Mesenchymal stem cell (in vitro differentiated cells and primary cell): ENCODE results near the gene C4orf50.

ENCODE experiments used
- DNase-seq: peaks from one replicate; pipeline ENCODE4 v3.0.0-alpha.2; 2013
- H2AFZ ChIP-seq: one replicate; pipeline ENCODE4 v1.6.1; 2013; ENCODE audit warnings: low read depth, mild to moderate bottlenecking, control low read depth, inconsistent platforms, low read length, moderate library complexity
- H2AK5ac ChIP-seq: 2 replicates; pipeline ENCODE4 v1.6.1; 2013; ENCODE audit warnings: low read length, moderate library complexity, mild to moderate bottlenecking, inconsistent platforms; ENCODE audit not compliant: severe bottlenecking
- H2BK120ac ChIP-seq: one replicate; pipeline ENCODE4 v1.6.1; 2013; ENCODE audit warnings: low read depth, mild to moderate bottlenecking, inconsistent platforms, low read length, moderate library complexity
- H2BK12ac ChIP-seq, 2 experiments: one replicate each; pipeline ENCODE4 v1.6.1; 2013; ENCODE audit warnings: inconsistent platforms in 2 of 2, low read length in 2 of 2, mild to moderate bottlenecking in 2 of 2, moderate library complexity in 2 of 2, control low read depth in 1 of 2
- H2BK15ac ChIP-seq: one replicate; pipeline ENCODE4 v1.6.1; 2013; ENCODE audit warnings: mild to moderate bottlenecking, low read depth, inconsistent platforms; ENCODE audit not compliant: poor library complexity, severe bottlenecking
- H2BK5ac ChIP-seq: 2 replicates; pipeline ENCODE4 v1.6.1; 2013; ENCODE audit warnings: low read depth, mild to moderate bottlenecking, low read length, control low read depth, inconsistent platforms; ENCODE audit not compliant: poor library complexity, severe bottlenecking
- H3K14ac ChIP-seq, 2 experiments: one replicate each; pipeline ENCODE4 v1.6.1; 2013; ENCODE audit warnings: inconsistent platforms in 2 of 2, low read length in 2 of 2, control low read depth in 1 of 2, mild to moderate bottlenecking in 1 of 2, moderate library complexity in 1 of 2
- H3K18ac ChIP-seq, 2 experiments: one replicate each; pipeline ENCODE4 v1.6.1; 2013; ENCODE audit warnings: inconsistent platforms in 2 of 2, low read length in 2 of 2, control low read depth in 1 of 2, low read depth in 1 of 2, mild to moderate bottlenecking in 1 of 2
- H3K23ac ChIP-seq, 2 experiments: one replicate each; pipeline ENCODE4 v1.6.1; 2013; ENCODE audit warnings: inconsistent platforms in 2 of 2, low read length in 2 of 2, mild to moderate bottlenecking in 2 of 2, moderate library complexity in 2 of 2, control low read depth in 1 of 2
- H3K27ac ChIP-seq: 2 replicates; pipeline ENCODE4 v1.5.1; 2013; ENCODE audit warnings: mild to moderate bottlenecking, moderate library complexity, low read length, control low read depth, inconsistent platforms; ENCODE audit not compliant: poor library complexity, severe bottlenecking
- H3K27me3 ChIP-seq, 2 experiments: 2 replicates each; pipeline versions ENCODE4 v1.6.1 to v1.7.0; 2013; ENCODE audit warnings: low read length in 2 of 2, mild to moderate bottlenecking in 2 of 2, moderate library complexity in 2 of 2, control low read depth in 1 of 2, inconsistent platforms in 1 of 2; ENCODE audit not compliant: control insufficient read depth in 1 of 2, insufficient read depth in 1 of 2
- H3K36me3 ChIP-seq, 2 experiments: 2 replicates each; pipeline versions ENCODE4 v1.6.1 to v1.7.0; 2013; ENCODE audit warnings: low read length in 2 of 2, control low read depth in 1 of 2, inconsistent platforms in 1 of 2, low read depth in 1 of 2, mild to moderate bottlenecking in 1 of 2; ENCODE audit not compliant: insufficient read depth in 2 of 2, control insufficient read depth in 1 of 2
- H3K4ac ChIP-seq, 2 experiments: one replicate each; pipeline ENCODE4 v1.6.1; 2013; ENCODE audit warnings: inconsistent platforms in 2 of 2, low read length in 2 of 2, mild to moderate bottlenecking in 2 of 2, moderate library complexity in 2 of 2, control low read depth in 1 of 2, low read depth in 1 of 2
- H3K4me1 ChIP-seq: 2 replicates; pipeline ENCODE4 v1.6.1; 2013; ENCODE audit warnings: low read depth, low read length, control low read depth; ENCODE audit not compliant: control insufficient read depth, insufficient read depth
- H3K4me2 ChIP-seq: 2 replicates; pipeline ENCODE4 v1.6.1; 2013; ENCODE audit warnings: low read length, mild to moderate bottlenecking, inconsistent platforms; ENCODE audit not compliant: poor library complexity, severe bottlenecking
- H3K4me3 ChIP-seq, 2 experiments: 2 replicates each; pipeline versions ENCODE4 v1.5.1 to v1.7.0; 2013; ENCODE audit warnings: low read length in 2 of 2, mild to moderate bottlenecking in 2 of 2, control low read depth in 1 of 2, low read depth in 1 of 2; ENCODE audit not compliant: insufficient read depth in 1 of 2
- H3K79me1 ChIP-seq: replicated peaks from 2 replicates; pipeline ENCODE4 v1.6.1; 2013; ENCODE audit warnings: mild to moderate bottlenecking, control low read depth, low read length, inconsistent platforms; ENCODE audit not compliant: poor library complexity, severe bottlenecking
- H3K9ac ChIP-seq: 2 replicates; pipeline ENCODE4 v1.7.0; 2013; ENCODE audit warnings: mild to moderate bottlenecking, low read length, moderate library complexity
- H3K9me3 ChIP-seq: 2 replicates; pipeline ENCODE4 v1.7.0; 2013; ENCODE audit warnings: mild to moderate bottlenecking, low read length; ENCODE audit not compliant: control insufficient read depth
- H4K8ac ChIP-seq: one replicate; pipeline ENCODE4 v1.6.1; 2013; ENCODE audit warnings: inconsistent platforms, mild to moderate bottlenecking, low read length, moderate library complexity
- H4K91ac ChIP-seq: one replicate; pipeline ENCODE4 v1.6.1; 2013; ENCODE audit warnings: mild to moderate bottlenecking, low read length, inconsistent platforms
- WGBS: methylation state at CpG from one replicate; pipeline ENCODE4 v1.1.7; 2013; ENCODE audit warnings: mixed read lengths; 5-methylcytosine and 5-hydroxymethylcytosine counted together

The C4orf50 gene

DNA sequence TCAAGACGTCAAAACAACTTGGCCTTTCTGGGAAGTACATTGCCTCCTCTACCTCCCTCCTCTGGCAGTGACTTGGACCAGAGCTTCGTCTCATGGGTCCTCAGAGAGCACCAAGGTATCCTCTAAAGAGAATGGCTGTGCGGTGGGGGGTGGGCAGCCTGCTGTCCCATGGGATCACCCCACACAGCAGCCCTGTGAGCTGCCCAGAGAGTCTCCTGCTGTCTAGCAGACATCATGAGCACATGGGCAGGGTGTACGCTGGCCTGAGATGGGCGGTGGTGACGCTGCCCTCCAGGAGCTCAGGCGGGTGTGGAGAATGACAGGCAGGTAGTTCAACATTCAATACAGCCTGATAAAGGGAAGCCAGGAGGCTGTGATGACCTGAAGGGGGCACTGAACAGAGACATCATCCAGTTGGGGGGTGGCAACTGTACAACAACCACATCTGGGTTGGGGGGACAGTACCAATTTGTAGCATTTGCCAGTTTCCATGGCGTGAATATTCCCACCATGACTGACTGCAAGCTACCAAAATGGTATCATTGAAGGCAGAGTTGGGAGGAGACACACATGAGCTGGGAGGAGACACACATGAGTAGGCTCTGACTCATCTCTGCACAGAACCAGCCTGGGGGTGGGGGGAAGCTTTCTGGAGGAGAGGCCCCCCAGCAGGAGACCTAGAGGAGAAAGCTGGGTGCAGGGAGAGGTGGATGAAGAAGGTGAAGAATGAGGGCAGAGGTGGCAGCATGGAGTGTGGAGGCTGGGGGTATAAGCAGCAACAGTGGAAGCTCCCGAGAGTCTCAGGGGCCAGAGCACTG, 35.9 kb downstream of the C4orf50 start:
- H3K4me3 ChIP-seq: no peak overlapping the region
- no peak overlapping the region for H3K27ac ChIP-seq
- H3K18ac ChIP-seq: no peak overlapping the region
- no peak overlapping the region for H4K91ac ChIP-seq
- H3K36me3 ChIP-seq: no peaks in the 10 kb centered on the region
- no peak overlapping the region for H3K4ac ChIP-seq
- no peak overlapping the region for H3K4me2 ChIP-seq
- no peak overlapping the region for H2BK15ac ChIP-seq
- no peak overlapping the region for H2BK12ac ChIP-seq
- H3K14ac ChIP-seq: no peak overlapping the region
- H2AFZ ChIP-seq: no peak overlapping the region
- no peak overlapping the region for H2BK120ac ChIP-seq
- H2AK5ac ChIP-seq: no peak overlapping the region
- H3K27me3 ChIP-seq: peaks cover 0 to 29% of the 10 kb centered on the region in 2 experiments
- H3K23ac ChIP-seq: no peak overlapping the region
- H4K8ac ChIP-seq: no peak overlapping the region
- H3K4me1 ChIP-seq: no peaks in the 10 kb centered on the region
- H3K9ac ChIP-seq: no peak overlapping the region
- no peaks in the 10 kb centered on the region for H3K79me1 ChIP-seq
- no peak overlapping the region for H2BK5ac ChIP-seq
- WGBS: 80% methylated on average over 9 of the region's 9 CpGs
- H3K9me3 ChIP-seq: peaks cover 12% of the 10 kb centered on the region
- DNase-seq: no peak

DNA sequence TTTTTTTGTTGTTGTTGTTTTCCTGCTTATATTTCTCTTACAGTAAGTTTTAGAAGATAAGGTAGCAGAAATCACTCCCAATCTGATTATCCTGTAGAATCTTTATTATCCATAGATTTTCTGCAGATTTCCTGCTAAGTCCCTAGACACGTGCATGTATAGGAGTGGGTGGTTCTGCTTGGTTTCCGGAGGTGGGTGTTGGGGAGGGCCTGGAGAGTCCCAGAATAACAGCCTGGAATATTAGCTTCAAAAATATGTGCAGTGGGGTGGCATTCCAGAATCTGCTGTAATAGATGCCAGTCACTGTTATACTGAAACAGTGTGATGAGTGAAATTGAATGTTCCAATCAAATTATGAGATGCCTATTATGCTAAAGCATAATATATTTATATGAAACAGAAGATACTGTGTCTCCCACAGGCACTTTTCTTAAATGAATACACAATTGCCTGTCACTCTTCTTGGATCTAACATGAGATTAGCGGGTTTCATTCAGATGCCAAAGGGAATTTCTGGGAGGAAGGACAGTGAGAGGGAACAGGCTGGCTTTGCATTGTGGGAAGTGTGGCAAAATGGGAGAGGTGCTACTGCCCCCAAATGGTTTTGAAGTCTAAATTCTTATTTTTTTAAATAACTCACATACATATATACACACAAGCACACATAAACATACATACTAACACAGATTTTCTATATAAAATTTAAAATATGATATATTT, 37.6 kb downstream of the C4orf50 start:
- WGBS: 71% methylated on average over 3 of the region's 3 CpGs
- H3K4ac ChIP-seq: no peak overlapping the region
- H3K79me1 ChIP-seq: no peaks in the 10 kb centered on the region
- H3K27ac ChIP-seq: no peak overlapping the region
- no peak overlapping the region for H2BK12ac ChIP-seq
- H3K4me3 ChIP-seq: no peak overlapping the region
- H4K8ac ChIP-seq: no peak overlapping the region
- H2BK5ac ChIP-seq: no peak overlapping the region
- no peak overlapping the region for H3K4me2 ChIP-seq
- H3K27me3 ChIP-seq: peaks cover 0 to 40% of the 10 kb centered on the region in 2 experiments
- H2BK120ac ChIP-seq: no peak overlapping the region
- H3K18ac ChIP-seq: no peak overlapping the region
- H2AFZ ChIP-seq: no peak overlapping the region
- no peaks in the 10 kb centered on the region for H3K36me3 ChIP-seq
- no peak overlapping the region for H3K14ac ChIP-seq
- no peak overlapping the region for H4K91ac ChIP-seq
- no peak for DNase-seq
- peaks cover 12% of the 10 kb centered on the region for H3K9me3 ChIP-seq
- no peak overlapping the region for H3K23ac ChIP-seq
- no peak overlapping the region for H3K9ac ChIP-seq
- H3K4me1 ChIP-seq: no peaks in the 10 kb centered on the region
- H2AK5ac ChIP-seq: no peak overlapping the region
- no peak overlapping the region for H2BK15ac ChIP-seq

DNA sequence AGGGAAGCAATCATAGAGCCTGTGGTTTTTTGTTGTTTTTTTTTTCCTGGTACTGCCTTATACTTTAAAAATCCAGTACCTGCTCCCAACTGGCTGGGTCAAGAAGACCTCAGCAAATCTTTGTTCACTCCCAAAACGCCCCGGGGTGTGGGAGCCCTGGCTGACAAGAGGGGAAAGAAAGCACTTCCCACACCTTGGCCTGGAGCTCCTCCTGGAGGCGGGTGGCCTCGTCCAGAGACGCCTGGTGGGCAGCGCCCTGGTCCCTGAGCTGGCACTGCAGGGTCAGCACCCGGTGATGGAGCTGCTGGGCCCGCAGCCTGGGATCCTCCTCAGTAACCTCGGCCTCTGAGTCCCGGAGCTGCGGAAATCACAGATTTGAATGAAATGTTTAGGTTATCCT, 38.2 kb downstream of the C4orf50 start:
- H3K9ac ChIP-seq: no peak overlapping the region
- H2BK12ac ChIP-seq: no peak overlapping the region
- H3K4me2 ChIP-seq: no peak overlapping the region
- H2BK15ac ChIP-seq: no peak overlapping the region
- no peak overlapping the region for H2AFZ ChIP-seq
- H2BK5ac ChIP-seq: no peak overlapping the region
- no peak overlapping the region for H3K27ac ChIP-seq
- no peak overlapping the region for H3K14ac ChIP-seq
- H3K4me3 ChIP-seq: no peak overlapping the region
- no peak overlapping the region for H2BK120ac ChIP-seq
- no peak overlapping the region for H4K8ac ChIP-seq
- 33% methylated on average over 10 of the region's 11 CpGs for WGBS
- H3K4me1 ChIP-seq: no peaks in the 10 kb centered on the region
- DNase-seq: no peak
- H4K91ac ChIP-seq: no peak overlapping the region
- no peak overlapping the region for H2AK5ac ChIP-seq
- no peak overlapping the region for H3K23ac ChIP-seq
- H3K27me3 ChIP-seq: peaks cover 0 to 43% of the 10 kb centered on the region in 2 experiments
- no peaks in the 10 kb centered on the region for H3K36me3 ChIP-seq
- no peak overlapping the region for H3K18ac ChIP-seq
- H3K9me3 ChIP-seq: peaks cover 10% of the 10 kb centered on the region
- H3K79me1 ChIP-seq: no peaks in the 10 kb centered on the region
- no peak overlapping the region for H3K4ac ChIP-seq

DNA sequence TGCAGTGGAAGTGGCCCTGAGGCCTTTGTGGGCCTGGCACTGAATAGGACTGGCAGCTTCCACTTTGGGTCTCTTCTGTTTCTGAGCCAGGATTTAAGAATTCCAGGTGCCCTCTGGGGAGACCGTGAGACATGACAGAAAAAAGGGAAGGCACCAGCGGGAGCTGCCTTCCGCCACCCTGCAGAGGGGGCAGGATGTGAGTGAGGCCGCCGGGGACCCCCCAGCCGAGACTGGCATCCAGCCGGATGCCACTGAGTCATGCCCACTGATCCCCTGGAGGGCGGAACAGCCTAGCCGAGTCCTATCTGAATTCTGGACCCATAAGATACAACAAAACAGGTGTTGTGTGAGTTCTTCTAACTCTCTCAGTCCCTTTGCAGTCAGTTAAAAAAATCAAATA, 41.3 kb downstream of the C4orf50 start:
- H2AK5ac ChIP-seq: no peak overlapping the region
- 71% methylated on average over 7 of the region's 9 CpGs for WGBS
- no peak overlapping the region for H2BK5ac ChIP-seq
- no peak overlapping the region for H2AFZ ChIP-seq
- no peak overlapping the region for H4K91ac ChIP-seq
- no peak overlapping the region for H3K4ac ChIP-seq
- no peak overlapping the region for H2BK120ac ChIP-seq
- H3K79me1 ChIP-seq: no peaks in the 10 kb centered on the region
- H3K18ac ChIP-seq: no peak overlapping the region
- no peak overlapping the region for H3K23ac ChIP-seq
- H3K9ac ChIP-seq: no peak overlapping the region
- no peak overlapping the region for H3K14ac ChIP-seq
- H3K36me3 ChIP-seq: no peaks in the 10 kb centered on the region
- H3K27ac ChIP-seq: no peak overlapping the region
- DNase-seq: no peak
- no peaks in the 10 kb centered on the region for H3K4me1 ChIP-seq
- H2BK12ac ChIP-seq: no peak overlapping the region
- no peaks in the 10 kb centered on the region for H3K9me3 ChIP-seq
- no peak overlapping the region for H4K8ac ChIP-seq
- peaks cover 0 to 58% of the 10 kb centered on the region in 2 experiments for H3K27me3 ChIP-seq
- H2BK15ac ChIP-seq: no peak overlapping the region
- no peak overlapping the region for H3K4me3 ChIP-seq
- no peak overlapping the region for H3K4me2 ChIP-seq
